NT2/D1 (cell line): Measurements from ENCODE around the gene SCAMP1.

ENCODE experiments used
- DNase-seq: peaks from one replicate; pipeline ENCODE4 v3.0.0-alpha.2; 2011; ENCODE audit warnings: low read depth, low spot score
- H3K27me3 ChIP-seq: 2 replicates; pipeline ENCODE4 v1.6.0; 2011; ENCODE audit warnings: mild to moderate bottlenecking; ENCODE audit not compliant: insufficient read length, insufficient read depth
- H3K36me3 ChIP-seq: 2 replicates; pipeline ENCODE4 v1.6.1; 2011; ENCODE audit warnings: mild to moderate bottlenecking, low read length, mixed read lengths; ENCODE audit not compliant: insufficient read depth, insufficient read length
- H3K4me1 ChIP-seq: 2 replicates; pipeline ENCODE4 v1.5.1; 2011; ENCODE audit not compliant: insufficient read depth, insufficient read length
- H3K4me3 ChIP-seq: 2 replicates; pipeline ENCODE4 v1.5.1; 2011; ENCODE audit warnings: low read depth; ENCODE audit not compliant: insufficient read length
- H3K9ac ChIP-seq: 2 replicates; pipeline ENCODE4 v1.6.0; 2011; ENCODE audit warnings: low read depth; ENCODE audit not compliant: insufficient read length
- H3K9me3 ChIP-seq: 2 replicates; pipeline ENCODE4 v1.5.1; 2011; ENCODE audit warnings: mild to moderate bottlenecking, low read length; ENCODE audit not compliant: insufficient read depth
- SUZ12 ChIP-seq: IDR thresholded peaks from 2 replicates; pipeline ENCODE4 v1.6.1; 2011; ENCODE audit not compliant: insufficient read length, insufficient read depth; ENCODE audit errors: extremely low read depth
- YY1 ChIP-seq: IDR thresholded peaks from 2 replicates; pipeline ENCODE4 v1.6.1; 2011; ENCODE audit not compliant: insufficient read length, insufficient read depth
- ZNF274 ChIP-seq: IDR thresholded peaks from 2 replicates; pipeline ENCODE4 v1.6.1; 2011; ENCODE audit warnings: mild to moderate bottlenecking, low read depth, low read length

The SCAMP1 gene

GRCh38 chr5:78515670-78516069, 155.3 kb downstream of the SCAMP1 start:
- TF ChIP-seq YY1: no peak
- no peak for TF ChIP-seq ZNF274
- no peak for TF ChIP-seq SUZ12
- no peak overlapping the region for H3K9ac ChIP-seq
- H3K9me3 ChIP-seq: no peaks in the 10 kb centered on the region
- no peak for DNase-seq
- H3K4me3 ChIP-seq: no peak overlapping the region
- no peaks in the 10 kb centered on the region for H3K27me3 ChIP-seq
- peaks cover 12% of the 10 kb centered on the region for H3K4me1 ChIP-seq
- peaks cover 5% of the 10 kb centered on the region for H3K36me3 ChIP-seq

GRCh38 chr5:78518365-78519197, 158.2 kb downstream of the SCAMP1 start:
- DNase-seq: no peak
- Histone ChIP-seq H3K4me3 (no peak overlapping the region), H3K27me3 (no peaks in the 10 kb centered on the region), H3K36me3 (peaks cover 5% of the 10 kb centered on the region), H3K9me3 (no peaks in the 10 kb centered on the region), H3K4me1 (peaks cover 8% of the 10 kb centered on the region), H3K9ac (no peak overlapping the region)
- TF ChIP-seq YY1: no peak
- no peak for TF ChIP-seq ZNF274
- no peak for TF ChIP-seq SUZ12

GRCh38 chr5:78519198-78519941, 159.0 kb downstream of the SCAMP1 start:
- H3K9ac ChIP-seq: no peak overlapping the region
- H3K4me3 ChIP-seq: no peak overlapping the region

GRCh38 chr5:78521455-78521854, 161.0 kb downstream of the SCAMP1 start:
- no peak for DNase-seq
- no peak overlapping the region for H3K9ac ChIP-seq
- TF ChIP-seq SUZ12 (no peak), YY1 (no peak), ZNF274 (no peak)

More at GRCh38 chr5:78519198-78519941, 159.0 kb downstream of the SCAMP1 start:
- Histone ChIP-seq H3K27me3 (no peaks in the 10 kb centered on the region), H3K4me1 (peaks cover 8% of the 10 kb centered on the region), H3K36me3 (peaks cover under 1% of the 10 kb centered on the region), H3K9me3 (no peaks in the 10 kb centered on the region)
- TF ChIP-seq ZNF274: no peak
- no peak for TF ChIP-seq YY1
- TF ChIP-seq SUZ12: no peak
- DNase-seq: no peak

GRCh38 chr5:78522476-78523260, 162.3 kb downstream of the SCAMP1 start:
- no peak for DNase-seq
- H3K27me3 ChIP-seq: no peaks in the 10 kb centered on the region
- TF ChIP-seq SUZ12 (no peak), ZNF274 (no peak), YY1 (no peak)
- no peak overlapping the region for H3K9ac ChIP-seq
- no peaks in the 10 kb centered on the region for H3K9me3 ChIP-seq
- peaks cover 8% of the 10 kb centered on the region for H3K4me1 ChIP-seq
- no peaks in the 10 kb centered on the region for H3K36me3 ChIP-seq
- no peak overlapping the region for H3K4me3 ChIP-seq

More at GRCh38 chr5:78521455-78521854, 161.0 kb downstream of the SCAMP1 start:
- Histone ChIP-seq H3K4me1 (peaks cover 8% of the 10 kb centered on the region), H3K9me3 (no peaks in the 10 kb centered on the region), H3K36me3 (no peaks in the 10 kb centered on the region), H3K27me3 (no peaks in the 10 kb centered on the region), H3K4me3 (no peak overlapping the region)

- H3K9me3 ChIP-seq: no peaks in the 10 kb centered on the region
- no peaks in the 10 kb centered on the region for H3K36me3 ChIP-seq
- DNase-seq: no peak
- no peak overlapping the region for H3K4me3 ChIP-seq
- H3K9ac ChIP-seq: no peak overlapping the region
- peaks cover 8% of the 10 kb centered on the region for H3K4me1 ChIP-seq
- TF ChIP-seq YY1 (no peak), ZNF274 (no peak), SUZ12 (no peak)
- no peaks in the 10 kb centered on the region for H3K27me3 ChIP-seq
These were observed 163.1 kb downstream of the SCAMP1 start for GRCh38 chr5:78523314-78524193.
